NT2/D1 (cell line): ENCODE data around the gene SLC46A2.
A peak's percentile ranks its signal among the peaks of the same experiment; 100 is the strongest.

Experiments
- DNase-seq: peaks from one replicate; pipeline ENCODE4 v3.0.0-alpha.2; 2011; ENCODE audit warnings: low read depth, low spot score
- H3K27me3 ChIP-seq: 2 replicates; pipeline ENCODE4 v1.6.0; 2011; ENCODE audit warnings: mild to moderate bottlenecking; ENCODE audit not compliant: insufficient read length, insufficient read depth
- H3K36me3 ChIP-seq: 2 replicates; pipeline ENCODE4 v1.6.1; 2011; ENCODE audit warnings: mild to moderate bottlenecking, low read length, mixed read lengths; ENCODE audit not compliant: insufficient read depth, insufficient read length
- H3K4me1 ChIP-seq: 2 replicates; pipeline ENCODE4 v1.5.1; 2011; ENCODE audit not compliant: insufficient read depth, insufficient read length
- H3K4me3 ChIP-seq: 2 replicates; pipeline ENCODE4 v1.5.1; 2011; ENCODE audit warnings: low read depth; ENCODE audit not compliant: insufficient read length
- H3K9ac ChIP-seq: 2 replicates; pipeline ENCODE4 v1.6.0; 2011; ENCODE audit warnings: low read depth; ENCODE audit not compliant: insufficient read length
- H3K9me3 ChIP-seq: 2 replicates; pipeline ENCODE4 v1.5.1; 2011; ENCODE audit warnings: mild to moderate bottlenecking, low read length; ENCODE audit not compliant: insufficient read depth
- SUZ12 ChIP-seq: IDR thresholded peaks from 2 replicates; pipeline ENCODE4 v1.6.1; 2011; ENCODE audit not compliant: insufficient read length, insufficient read depth; ENCODE audit errors: extremely low read depth
- YY1 ChIP-seq: IDR thresholded peaks from 2 replicates; pipeline ENCODE4 v1.6.1; 2011; ENCODE audit not compliant: insufficient read length, insufficient read depth
- ZNF274 ChIP-seq: IDR thresholded peaks from 2 replicates; pipeline ENCODE4 v1.6.1; 2011; ENCODE audit warnings: mild to moderate bottlenecking, low read depth, low read length

Gene SLC46A2, protein sequence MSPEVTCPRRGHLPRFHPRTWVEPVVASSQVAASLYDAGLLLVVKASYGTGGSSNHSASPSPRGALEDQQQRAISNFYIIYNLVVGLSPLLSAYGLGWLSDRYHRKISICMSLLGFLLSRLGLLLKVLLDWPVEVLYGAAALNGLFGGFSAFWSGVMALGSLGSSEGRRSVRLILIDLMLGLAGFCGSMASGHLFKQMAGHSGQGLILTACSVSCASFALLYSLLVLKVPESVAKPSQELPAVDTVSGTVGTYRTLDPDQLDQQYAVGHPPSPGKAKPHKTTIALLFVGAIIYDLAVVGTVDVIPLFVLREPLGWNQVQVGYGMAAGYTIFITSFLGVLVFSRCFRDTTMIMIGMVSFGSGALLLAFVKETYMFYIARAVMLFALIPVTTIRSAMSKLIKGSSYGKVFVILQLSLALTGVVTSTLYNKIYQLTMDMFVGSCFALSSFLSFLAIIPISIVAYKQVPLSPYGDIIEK

DNA sequence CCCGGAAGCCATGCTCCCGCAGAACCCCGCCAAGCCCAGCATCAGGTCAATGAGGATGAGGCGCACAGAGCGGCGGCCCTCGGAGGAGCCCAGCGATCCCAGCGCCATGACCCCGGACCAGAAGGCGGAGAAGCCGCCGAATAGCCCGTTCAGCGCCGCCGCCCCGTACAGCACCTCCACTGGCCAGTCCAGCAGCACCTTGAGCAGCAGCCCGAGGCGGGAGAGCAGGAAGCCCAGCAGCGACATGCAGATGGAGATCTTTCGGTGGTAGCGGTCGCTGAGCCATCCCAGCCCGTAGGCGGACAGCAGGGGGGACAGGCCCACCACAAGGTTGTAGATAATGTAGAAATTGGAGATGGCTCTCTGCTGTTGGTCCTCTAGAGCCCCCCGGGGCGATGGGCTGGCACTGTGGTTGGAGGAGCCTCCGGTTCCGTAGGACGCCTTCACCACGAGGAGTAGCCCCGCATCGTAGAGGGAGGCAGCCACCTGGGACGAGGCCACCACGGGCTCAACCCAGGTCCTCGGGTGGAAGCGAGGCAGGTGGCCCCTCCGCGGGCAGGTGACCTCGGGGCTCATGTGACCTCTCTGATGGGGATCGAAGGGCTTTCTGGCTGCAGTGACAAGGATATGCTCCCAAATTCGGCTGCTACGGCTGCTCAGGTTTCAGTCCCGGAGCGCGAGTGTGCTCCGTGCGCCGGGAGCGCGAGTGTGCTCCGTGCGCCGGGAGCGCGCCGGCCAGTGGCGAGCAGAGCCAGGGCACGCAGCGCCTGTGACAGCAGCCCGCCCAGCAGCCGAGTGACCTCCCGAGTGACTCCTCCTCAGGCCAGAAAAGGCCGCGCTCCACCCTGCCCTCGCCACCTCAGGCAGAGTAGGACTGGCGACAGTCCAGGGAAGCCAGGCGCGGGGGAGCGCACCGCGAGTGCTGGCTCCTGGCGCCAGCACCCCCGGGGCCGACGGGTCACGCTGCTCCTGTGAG lies at the start of gene SLC46A2:
SLC46A2 (minus strand) TSS at position 771 of the 976 bp plus-strand sequence; CDS start at position 576, 195 bp downstream.
- Histone ChIP-seq H3K9me3 (no peaks in the 10 kb centered on the region), H3K4me1 (peaks cover 7% of the 10 kb centered on the region), H3K36me3 (no peaks in the 10 kb centered on the region), H3K4me3 (peak within 1 kb of the TSS; percentile 48), H3K9ac (peak within 1 kb of the TSS; percentile 81), H3K27me3 (peaks cover 44% of the 10 kb centered on the region)
- TF ChIP-seq SUZ12 (peak; percentile 27), YY1 (no peak)
- no peak for DNase-seq

DNA sequence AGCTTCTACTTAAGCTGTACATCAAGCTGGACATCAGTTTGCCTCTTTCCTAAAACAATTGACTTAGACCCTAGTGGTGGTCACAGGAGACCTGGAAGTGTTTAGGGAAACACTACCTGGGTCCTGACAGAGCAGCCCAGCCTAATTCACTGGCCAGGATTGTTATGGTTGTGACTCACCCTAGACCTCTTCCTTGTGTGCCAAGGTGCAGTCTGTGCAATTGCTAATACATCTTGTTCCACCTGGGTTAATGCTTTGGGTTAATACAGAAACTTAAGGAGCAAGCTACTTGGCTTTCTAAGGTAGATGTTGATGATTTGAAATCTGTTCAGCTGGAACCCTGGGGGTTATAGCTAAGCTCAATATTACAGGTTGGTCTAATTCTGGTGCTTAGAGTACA lies 48.7 kb upstream of the SLC46A2 start:
- Histone ChIP-seq H3K9me3 (no peaks in the 10 kb centered on the region), H3K4me3 (no peak overlapping the region), H3K9ac (no peak overlapping the region), H3K27me3 (no peaks in the 10 kb centered on the region), H3K4me1 (no peaks in the 10 kb centered on the region), H3K36me3 (no peaks in the 10 kb centered on the region)
- DNase-seq = no peak
- TF ChIP-seq YY1 = no peak
- no peak for TF ChIP-seq SUZ12
- no peak for TF ChIP-seq ZNF274

DNA sequence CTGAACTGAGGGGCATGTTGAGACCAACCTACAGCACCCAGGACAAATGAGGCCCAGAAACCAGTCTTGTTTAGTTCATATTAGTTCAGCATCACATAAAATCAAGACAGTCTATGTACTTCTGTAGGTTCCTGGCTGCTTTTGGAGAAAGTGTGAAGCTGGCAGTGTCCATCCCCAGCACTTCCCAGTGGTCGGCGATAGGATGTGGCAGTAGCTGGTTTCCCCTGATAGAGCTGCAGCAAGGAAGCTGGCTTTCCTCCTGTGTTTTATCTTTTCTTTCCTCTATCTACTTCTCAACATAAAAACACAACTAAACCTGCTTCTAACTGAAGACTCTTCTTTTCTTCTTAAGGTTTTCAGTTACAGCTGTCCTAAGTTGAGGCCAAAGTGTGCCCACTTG lies 43.0 kb upstream of the SLC46A2 start:
- Histone ChIP-seq H3K9ac (no peak overlapping the region), H3K4me1 (no peaks in the 10 kb centered on the region), H3K9me3 (no peaks in the 10 kb centered on the region), H3K27me3 (no peaks in the 10 kb centered on the region), H3K4me3 (no peak overlapping the region), H3K36me3 (no peaks in the 10 kb centered on the region)
- TF ChIP-seq YY1 (no peak), SUZ12 (no peak), ZNF274 (no peak)
- no peak for DNase-seq

DNA sequence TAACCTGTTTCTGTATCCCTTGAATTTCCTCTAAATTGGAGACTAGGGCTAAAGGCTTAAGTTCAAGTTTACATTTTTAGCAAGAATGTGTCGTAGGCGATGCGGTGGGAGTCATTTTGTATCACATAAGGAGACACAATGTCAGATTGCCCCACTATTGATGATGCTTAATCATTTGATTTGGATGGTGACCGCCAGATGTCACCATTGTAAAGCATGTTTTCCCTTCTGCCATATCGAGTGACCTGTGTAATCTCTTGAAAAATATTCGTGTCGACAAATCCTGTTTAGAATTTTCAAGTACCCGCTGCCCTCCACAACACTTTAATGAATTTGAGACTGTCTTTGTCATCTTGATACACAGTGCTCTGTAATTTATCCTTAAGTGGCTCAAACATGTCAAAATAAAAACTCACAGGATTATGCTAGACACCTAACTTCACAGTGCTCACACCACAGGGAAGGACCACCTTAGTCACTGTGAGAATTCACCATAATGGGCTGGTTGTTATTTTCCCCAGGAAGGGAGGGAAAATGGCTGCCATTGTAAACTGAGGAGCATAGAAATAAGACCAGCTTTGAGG lies 34.5 kb upstream of the SLC46A2 start:
- no peaks in the 10 kb centered on the region for H3K27me3 ChIP-seq

DNA sequence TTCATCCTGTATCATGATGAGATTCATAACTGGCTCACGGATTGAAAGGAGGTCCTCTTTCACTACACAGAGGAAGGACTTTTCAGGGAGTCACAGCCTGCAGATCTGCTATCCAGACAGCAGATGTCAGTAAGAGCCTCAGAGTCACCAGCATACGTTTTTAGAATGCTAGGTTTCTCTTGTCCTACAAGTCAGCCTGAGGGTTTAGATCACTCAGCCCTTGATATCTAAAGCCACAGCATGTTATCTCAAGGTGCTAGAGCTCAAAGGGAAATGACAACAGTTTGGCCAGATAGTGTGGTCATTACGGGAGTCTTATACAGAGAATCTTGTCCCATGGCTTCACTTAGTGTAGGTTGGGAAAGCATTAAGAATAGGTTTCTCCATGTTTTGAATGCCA lies 30.9 kb upstream of the SLC46A2 start:
- no peaks in the 10 kb centered on the region for H3K27me3 ChIP-seq
- DNase-seq = peak; percentile 23
- H3K4me1 ChIP-seq = no peaks in the 10 kb centered on the region
- H3K4me3 ChIP-seq = no peak overlapping the region
- no peaks in the 10 kb centered on the region for H3K36me3 ChIP-seq
- H3K9me3 ChIP-seq = no peaks in the 10 kb centered on the region
- no peak overlapping the region for H3K9ac ChIP-seq
- TF ChIP-seq YY1 (no peak), SUZ12 (no peak), ZNF274 (no peak)

More for the DNA sequence above, 34.5 kb upstream of the SLC46A2 start:
- no peak overlapping the region for H3K4me3 ChIP-seq
- peak; percentile 27 for DNase-seq
- TF ChIP-seq SUZ12 = no peak
- TF ChIP-seq YY1 = no peak
- TF ChIP-seq ZNF274 = no peak
- no peak overlapping the region for H3K9ac ChIP-seq
- no peaks in the 10 kb centered on the region for H3K9me3 ChIP-seq
- no peaks in the 10 kb centered on the region for H3K36me3 ChIP-seq
- H3K4me1 ChIP-seq = no peaks in the 10 kb centered on the region

DNA sequence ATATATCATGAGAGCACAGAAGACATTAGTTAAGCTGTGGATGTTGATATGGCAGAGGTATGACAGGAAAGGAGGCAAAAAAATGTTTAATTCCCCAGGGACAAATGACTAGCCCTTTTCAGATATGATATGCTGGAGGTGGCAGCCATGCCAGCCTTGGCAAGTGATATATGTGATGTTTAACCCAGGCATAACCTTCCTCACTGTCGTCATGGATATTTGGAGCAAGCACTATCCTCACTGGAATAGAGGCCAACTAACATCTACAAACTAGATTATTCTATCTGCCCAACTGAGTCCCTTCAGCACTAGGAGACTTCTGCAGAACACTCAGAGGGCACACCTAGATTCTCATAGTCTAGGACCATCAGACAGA lies 27.3 kb upstream of the SLC46A2 start:
- DNase-seq = no peak
- no peaks in the 10 kb centered on the region for H3K9me3 ChIP-seq
- no peak overlapping the region for H3K9ac ChIP-seq
- H3K4me3 ChIP-seq = no peak overlapping the region
- TF ChIP-seq YY1 (no peak), ZNF274 (no peak), SUZ12 (no peak)
- no peaks in the 10 kb centered on the region for H3K36me3 ChIP-seq
- no peaks in the 10 kb centered on the region for H3K4me1 ChIP-seq
- H3K27me3 ChIP-seq = no peaks in the 10 kb centered on the region
